Sigmoid colon (tissue), 7 donors: ENCODE data around the gene DYNC1LI1. TPM values are rescaled to one million over a fixed set of nuclear protein-coding genes. Genes with fewer than 3 reads are reported as not detected.

Experiments used
- DNase-seq: peaks from one replicate; pipeline ENCODE4 v3.0.0-alpha.2; 2019
- H3K27ac ChIP-seq, 4 donors: fragments of 200-600 bp; sonication (generic); one replicate each; pipeline ENCODE4 v1.5.1; 2016 to 2019; ENCODE audit warnings: mild to moderate bottlenecking in 1 of 4
- H3K27me3 ChIP-seq, 3 donors: fragments of 200-600 bp; sonication (generic); one replicate each; pipeline ENCODE4 v1.5.1; 2019; ENCODE audit warnings: mild to moderate bottlenecking in 1 of 3
- H3K36me3 ChIP-seq, 4 donors: fragments of 200-600 bp; sonication (generic); one replicate each; pipeline ENCODE4 v1.5.1; 2016 to 2019
- H3K4me1 ChIP-seq, 4 donors: fragments of 200-600 bp; sonication (generic); one replicate each; pipeline ENCODE4 v1.5.1; 2017 to 2019
- H3K4me3 ChIP-seq, 4 donors: fragments of 200-600 bp; sonication (generic); one replicate each; pipeline ENCODE4 v1.5.1; 2017 to 2019; ENCODE audit warnings: mild to moderate bottlenecking in 2 of 4, moderate library complexity in 1 of 4
- H3K9me3 ChIP-seq, 4 donors: fragments of 200-600 bp in 3 of 4; sonication (generic) in 3 of 4; one replicate each; pipeline versions ENCODE4 v1.5.1 to v1.6.1; 2013 to 2019
- EP300 ChIP-seq, 4 donors: sonication (generic); formaldehyde crosslinking; IDR thresholded peaks; one replicate each; pipeline ENCODE4 v1.6.1; 2017; ENCODE audit warnings: antibody characterized with exemption in 4 of 4
- POLR2A ChIP-seq, 2 donors: fragments of 450-650 bp; IDR thresholded peaks; one replicate each; pipeline ENCODE4 v1.6.1; 2016; ENCODE audit warnings: antibody characterized with exemption in 2 of 2, mild to moderate bottlenecking in 2 of 2, moderate library complexity in 2 of 2
- POLR2AphosphoS5 ChIP-seq, 4 donors: sonication (generic); formaldehyde crosslinking; IDR thresholded peaks; one replicate each; pipeline ENCODE4 v1.6.1; 2017; ENCODE audit warnings: antibody characterized with exemption in 4 of 4
- WGBS, 2 donors: extraction: QIAGEN DNeasy Blood & Tissue Kit; methylation state at CpG; one replicate each; pipeline ENCODE4 v1.1.7; 2013; 5-methylcytosine and 5-hydroxymethylcytosine counted together
- intact Hi-C: fragments of 100-400 bp; cut with DNase I; formaldehyde crosslinking; loops from one replicate; pipeline ENCODE4 v1.15.1; 2023
- polyA plus RNA-seq, 3 donors: library from polyadenylated mRNA; stranded (reverse); fragments of 200-250 nt; gene quantifications; one replicate each; pipeline ENCODE4 v1.2.3, GENCODE V29; 2013
- total RNA-seq, 4 donors: library from RNA; depleted of rRNA; stranded (reverse); fragments of >200 nt; gene quantifications; one replicate each; pipeline ENCODE4 v1.1.0, GENCODE V29; 2016
- TF ChIP-seq, protein P1 (sequence below), 4 experiments: fragments of 450-650 bp in 3 of 4; fragments of 200-600 bp in 1 of 4; IDR thresholded peaks; one replicate each; pipeline ENCODE4 v1.5.1; 2016 to 2019; ENCODE audit warnings: antibody characterized with exemption in 4 of 4, mild to moderate bottlenecking in 3 of 4, moderate library complexity in 2 of 4
- donor health status: healthy with polysubstance abuse.
- donor health status: Bipolar disorder and iron deficiency.
- donor health status: healthy.

The DYNC1LI1 gene
- total and polyA plus RNA-seq, 7 donors, result 15.9 to 36.0 (median 18.5) TPM

DNA sequence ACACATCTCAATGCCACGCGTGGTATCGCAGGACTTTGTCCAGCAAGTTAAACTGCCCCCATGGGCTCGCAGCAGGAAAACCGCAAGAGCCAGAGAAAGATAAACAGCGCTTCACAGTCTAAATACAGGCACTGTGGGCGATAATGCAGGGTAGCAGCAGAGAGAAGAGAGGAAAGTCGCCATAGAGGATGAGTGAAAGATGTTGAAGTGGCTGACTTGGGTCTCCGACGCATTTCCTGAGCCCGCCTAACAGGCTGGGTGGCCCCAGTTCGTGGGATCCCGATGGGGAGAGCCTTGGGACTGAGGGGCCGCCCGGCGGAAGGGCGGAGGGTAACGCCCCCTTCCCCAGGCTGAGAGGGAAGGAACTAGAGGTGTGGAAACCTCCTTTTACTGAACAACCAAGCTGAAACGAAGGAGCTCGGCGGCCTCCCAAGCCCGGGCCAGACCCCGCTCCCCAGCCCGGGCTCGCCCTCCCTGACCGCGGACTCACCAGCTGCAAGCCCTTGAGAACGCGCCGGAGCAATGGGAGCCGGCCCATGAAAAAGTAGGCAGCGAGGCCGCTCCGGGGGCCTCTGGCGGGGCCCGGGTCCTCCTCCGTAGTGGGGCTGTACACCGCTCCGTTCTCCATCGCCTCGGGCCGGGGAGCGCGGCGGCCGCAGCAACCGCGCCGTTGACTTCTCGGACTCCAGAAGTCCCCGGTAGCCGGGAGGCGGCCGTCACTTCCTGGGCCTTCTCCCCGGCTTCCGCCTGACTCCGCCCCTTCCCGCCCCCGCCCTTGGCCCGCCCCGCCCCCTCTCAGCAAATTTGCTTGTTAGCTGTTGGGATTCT, 68.3 kb downstream of the DYNC1LI1 start, which contains the start of gene CMTM6:
TSS of gene CMTM6 (minus strand) at position 735 of the 828 bp plus-strand sequence. CDS start at position 628, 107 bp downstream.
- peak; percentile 91 for DNase-seq
- peak; percentile 79 to 92 (median 83) for TF ChIP-seq POLR2AphosphoS5 (IDR thresholded peaks at IDR 0.05)
- TF ChIP-seq POLR2A (IDR thresholded peaks at IDR 0.05), result peak; percentile 37 to 49
- TF ChIP-seq, protein P1, sequence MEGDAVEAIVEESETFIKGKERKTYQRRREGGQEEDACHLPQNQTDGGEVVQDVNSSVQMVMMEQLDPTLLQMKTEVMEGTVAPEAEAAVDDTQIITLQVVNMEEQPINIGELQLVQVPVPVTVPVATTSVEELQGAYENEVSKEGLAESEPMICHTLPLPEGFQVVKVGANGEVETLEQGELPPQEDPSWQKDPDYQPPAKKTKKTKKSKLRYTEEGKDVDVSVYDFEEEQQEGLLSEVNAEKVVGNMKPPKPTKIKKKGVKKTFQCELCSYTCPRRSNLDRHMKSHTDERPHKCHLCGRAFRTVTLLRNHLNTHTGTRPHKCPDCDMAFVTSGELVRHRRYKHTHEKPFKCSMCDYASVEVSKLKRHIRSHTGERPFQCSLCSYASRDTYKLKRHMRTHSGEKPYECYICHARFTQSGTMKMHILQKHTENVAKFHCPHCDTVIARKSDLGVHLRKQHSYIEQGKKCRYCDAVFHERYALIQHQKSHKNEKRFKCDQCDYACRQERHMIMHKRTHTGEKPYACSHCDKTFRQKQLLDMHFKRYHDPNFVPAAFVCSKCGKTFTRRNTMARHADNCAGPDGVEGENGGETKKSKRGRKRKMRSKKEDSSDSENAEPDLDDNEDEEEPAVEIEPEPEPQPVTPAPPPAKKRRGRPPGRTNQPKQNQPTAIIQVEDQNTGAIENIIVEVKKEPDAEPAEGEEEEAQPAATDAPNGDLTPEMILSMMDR (IDR thresholded peaks at IDR 0.05), result no peak
- TF ChIP-seq EP300 (IDR thresholded peaks at IDR 0.05), result peak in 1 of 4 donors; percentile 32
- WGBS, 2 donors, result 0% methylated on average over 61 of the region's 61 CpGs
- Histone ChIP-seq H3K9me3 (no peaks in the 10 kb centered on the region), H3K27ac (peak within 1 kb of the TSS; percentile 96 to 99 (median 97)), H3K4me1 (peaks cover 0 to 22% (median 18%) of the 10 kb centered on the region in 4 donors), H3K27me3 (no peaks in the 10 kb centered on the region), H3K4me3 (peak within 1 kb of the TSS; percentile 67 to 98 (median 95)), H3K36me3 (no peaks in the 10 kb centered on the region)
- intact Hi-C loops, result loop anchor here (2.0 to 5.0 kb wide), 2 partner anchors 68 to 185 kb away; partner anchors contain the start of genes CNOT10 and DYNC1LI1

DNA sequence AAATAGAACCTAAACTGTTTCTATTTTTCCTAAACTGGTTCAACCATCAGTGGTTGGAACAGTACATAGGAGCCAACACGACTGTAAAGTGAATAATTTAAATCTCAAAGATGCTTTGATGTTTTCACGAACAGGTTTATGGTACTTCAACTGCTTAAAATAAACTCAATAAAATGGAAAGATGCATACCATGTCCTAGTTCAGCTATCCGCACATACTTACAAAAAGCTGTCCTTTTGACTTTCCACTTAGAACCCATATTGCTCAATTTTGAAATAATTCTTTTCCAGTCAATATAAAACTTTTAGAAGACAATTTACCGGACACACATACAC, 68.9 kb downstream of the DYNC1LI1 start:
- Histone ChIP-seq H3K36me3 (no peaks in the 10 kb centered on the region), H3K4me1 (peaks cover 0 to 22% (median 18%) of the 10 kb centered on the region in 4 donors), H3K4me3 (peak overlapping the region; percentile 67 to 98 (median 95)), H3K9me3 (no peaks in the 10 kb centered on the region), H3K27me3 (no peaks in the 10 kb centered on the region), H3K27ac (peak overlapping the region; percentile 96 to 99 (median 97))
- intact Hi-C loops, result loop anchor here (2.0 to 5.0 kb wide), 2 partner anchors 69 to 186 kb away; partner anchors contain the start of genes CNOT10 and DYNC1LI1
- no peak for DNase-seq
- WGBS, 2 donors, result 1 to 4% methylated on average over 4 of the region's 4 CpGs
- peak in 1 of 4 donors; percentile 3 for TF ChIP-seq POLR2AphosphoS5 (IDR thresholded peaks at IDR 0.05)
- TF ChIP-seq, protein P1 (IDR thresholded peaks at IDR 0.05), result no peak
- no peak for TF ChIP-seq POLR2A (IDR thresholded peaks at IDR 0.05)
- no peak for TF ChIP-seq EP300 (IDR thresholded peaks at IDR 0.05)

DNA sequence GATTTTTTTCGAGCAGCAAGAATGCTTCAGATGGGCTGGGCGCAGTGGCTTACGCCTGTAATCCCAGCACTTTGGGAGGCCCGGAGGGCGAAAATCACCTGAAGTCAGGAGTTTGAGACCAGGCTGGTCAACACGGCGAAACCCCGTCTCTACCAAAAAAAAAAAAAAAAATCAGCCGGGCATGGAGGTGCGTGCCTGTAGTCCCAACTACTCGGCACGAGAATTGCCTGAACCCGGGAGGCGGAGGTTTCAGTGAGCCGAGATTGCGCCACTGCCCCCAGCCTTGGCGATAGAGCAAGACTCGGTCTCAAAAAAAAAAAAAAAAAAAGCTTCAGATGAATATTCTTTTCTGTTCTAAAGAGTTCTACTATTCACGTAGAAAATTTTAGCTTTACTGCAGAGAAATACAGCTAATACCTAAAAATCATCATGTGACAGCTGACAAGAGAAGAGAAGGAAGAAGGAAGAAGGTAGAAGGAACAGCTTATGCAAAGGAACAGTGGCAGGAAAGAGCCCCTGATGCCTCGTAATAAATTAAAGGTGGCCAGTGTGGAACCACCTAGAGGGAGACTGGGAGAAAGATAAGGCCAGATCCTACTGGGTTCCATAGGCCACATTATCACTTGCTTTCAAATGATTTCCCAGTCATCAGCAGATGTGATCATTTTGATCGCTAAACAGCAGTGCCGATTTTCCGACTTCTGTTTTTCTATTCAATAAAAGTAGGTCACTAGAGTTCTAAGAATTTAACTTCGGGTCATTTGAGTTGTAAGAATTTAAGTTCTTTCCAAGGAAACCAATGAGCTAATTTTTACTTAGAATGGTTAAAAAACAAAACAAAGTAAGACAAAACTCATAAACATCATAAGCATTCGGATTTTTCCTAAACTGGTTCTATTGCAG, 69.5 kb downstream of the DYNC1LI1 start:
- intact Hi-C loops, result loop anchor here (5.0 kb wide), 1 partner anchor 186 kb away; the partner anchor contains the start of gene CNOT10
- DNase-seq, result no peak
- Histone ChIP-seq H3K9me3 (no peaks in the 10 kb centered on the region), H3K4me1 (peaks cover 0 to 22% (median 18%) of the 10 kb centered on the region in 4 donors), H3K27me3 (no peaks in the 10 kb centered on the region), H3K4me3 (peak overlapping the region; percentile 67 to 98 (median 95)), H3K27ac (peak overlapping the region; percentile 96 to 99 (median 97)), H3K36me3 (no peaks in the 10 kb centered on the region)
- WGBS, 2 donors, result 70 to 81% methylated on average over 25 of the region's 25 CpGs
- no peak for TF ChIP-seq EP300 (IDR thresholded peaks at IDR 0.05)
- TF ChIP-seq POLR2AphosphoS5 (IDR thresholded peaks at IDR 0.05), result no peak
- no peak for TF ChIP-seq POLR2A (IDR thresholded peaks at IDR 0.05)
- TF ChIP-seq, protein P1 (IDR thresholded peaks at IDR 0.05), result no peak

DNA sequence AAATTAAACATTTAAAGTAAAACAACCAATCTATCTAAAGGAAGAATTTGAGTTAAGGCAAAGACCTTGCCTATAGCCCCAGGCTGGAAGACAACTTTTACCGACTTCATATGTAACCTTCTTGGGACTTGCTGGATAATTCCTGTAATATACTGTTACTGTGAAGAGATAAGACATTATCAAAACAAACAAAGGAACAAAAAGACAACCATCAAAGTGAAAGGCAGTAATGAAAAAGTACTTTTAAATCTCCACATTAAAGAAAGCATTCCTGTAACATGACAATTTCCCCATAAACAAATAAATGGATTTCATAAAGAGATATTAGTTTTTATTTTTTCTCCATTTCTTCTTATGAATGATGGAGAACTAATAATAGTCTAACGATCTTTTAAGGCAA, 70.4 kb downstream of the DYNC1LI1 start:
- 50 to 74% methylated on average over 2 of the region's 2 CpGs for WGBS, 2 donors
- intact Hi-C loops, result loop anchor here (5.0 kb wide), 1 partner anchor 187 kb away; the partner anchor contains the start of gene CNOT10

More for the DNA sequence above, 70.4 kb downstream of the DYNC1LI1 start:
- no peak for DNase-seq
- no peak overlapping the region for H3K4me3 ChIP-seq
- TF ChIP-seq, protein P1 (IDR thresholded peaks at IDR 0.05), result no peak
- TF ChIP-seq POLR2A (IDR thresholded peaks at IDR 0.05) (no peak), POLR2AphosphoS5 (IDR thresholded peaks at IDR 0.05) (no peak)
- H3K4me1 ChIP-seq, result peaks cover 0 to 22% (median 18%) of the 10 kb centered on the region in 4 donors
- no peaks in the 10 kb centered on the region for H3K36me3 ChIP-seq
- peak overlapping the region in 1 of 4 donors; percentile 97 for H3K27ac ChIP-seq
- H3K9me3 ChIP-seq, result no peaks in the 10 kb centered on the region
- no peaks in the 10 kb centered on the region for H3K27me3 ChIP-seq
